GM13976 (cell line): ENCODE results near the gene CARS2.

Source experiments
- DNase-seq: peaks from one replicate; pipeline ENCODE4 v3.0.0; 2012; ENCODE audit warnings: low spot score
- CTCF ChIP-seq: IDR thresholded peaks from 2 replicates; pipeline ENCODE4 v1.5.1; 2012; ENCODE audit warnings: borderline replicate concordance, mild to moderate bottlenecking; ENCODE audit not compliant: insufficient read depth; ENCODE audit errors: extremely low read depth, missing control alignments, control extremely low read depth
- in situ Hi-C: fragments of 300-500 bp; cut with MboI; formaldehyde crosslinking; loops from one replicate; pipeline ENCODE4 v1.12.0; 2022; ENCODE audit warnings: low sequenced_read_pairs, mixed read lengths, inconsistent platforms; ENCODE audit not compliant: unreplicated experiment

Gene CARS2

GRCh38 chr13:110628952-110629701 lies 76.8 kb downstream of the CARS2 start:
- DNase-seq: no peak
- in situ Hi-C loops: no loop called here
- no peak for TF ChIP-seq CTCF

GRCh38 chr13:110628477-110628793 lies 77.5 kb downstream of the CARS2 start:
- in situ Hi-C loops: no loop called here
- DNase-seq: no peak
- TF ChIP-seq CTCF: no peak

- in situ Hi-C loops: no loop called here
- no peak for DNase-seq
- no peak for TF ChIP-seq CTCF
These were observed 78.0 kb downstream of the CARS2 start for GRCh38 chr13:110627761-110628476.

DNA sequence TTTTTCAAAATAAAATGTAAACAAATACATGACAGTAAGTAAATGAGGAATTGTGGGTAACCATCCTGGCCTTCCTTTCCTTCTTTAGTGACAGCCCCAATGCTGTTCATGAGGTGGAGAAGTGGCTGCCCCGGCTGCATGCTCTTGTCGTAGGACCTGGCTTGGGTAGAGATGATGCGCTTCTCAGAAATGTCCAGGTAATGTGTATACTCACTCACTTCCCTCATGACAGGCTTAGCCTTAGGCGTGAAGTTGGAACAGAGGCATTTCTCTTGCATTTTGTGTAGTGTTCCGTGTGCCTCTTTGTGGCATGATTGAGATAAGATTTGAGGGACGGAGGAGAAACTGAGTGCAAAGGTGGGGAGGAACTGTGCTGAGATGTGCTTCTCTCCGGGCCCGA lies 78.6 kb downstream of the CARS2 start:
- DNase-seq: no peak
- TF ChIP-seq CTCF: no peak
- in situ Hi-C loops: no loop called here

DNA sequence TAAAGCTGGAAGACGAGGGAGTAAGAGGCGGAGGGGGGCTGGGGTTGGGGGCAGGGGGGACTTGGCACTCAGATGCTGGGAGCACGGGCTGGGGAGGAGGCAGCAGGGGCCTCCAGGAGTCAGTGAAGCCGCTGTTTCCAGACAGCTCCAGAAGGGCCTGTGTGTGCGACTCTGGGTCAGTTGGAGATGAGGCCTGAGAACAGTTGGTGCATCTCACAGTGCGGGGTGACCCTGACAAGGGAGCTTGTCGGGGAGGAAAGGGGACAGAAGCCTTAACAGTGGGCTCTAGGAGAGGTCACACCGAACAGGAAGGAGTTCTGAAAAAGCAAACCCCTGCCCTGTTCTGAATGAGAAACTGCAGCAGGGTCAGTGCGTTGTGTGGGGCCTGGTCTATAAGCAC lies 79.4 kb downstream of the CARS2 start:
- in situ Hi-C loops: no loop called here
- no peak for DNase-seq
- no peak for TF ChIP-seq CTCF

- no peak for TF ChIP-seq CTCF
- in situ Hi-C loops: no loop called here
- DNase-seq: no peak
These were observed 80.1 kb downstream of the CARS2 start for GRCh38 chr13:110625771-110626321.
